ENCODE results near the gene VAMP3.

- no peak for TF ChIP-seq POLR2AphosphoS5 (IDR thresholded peaks at IDR 0.05)
- TF ChIP-seq CTCF (IDR thresholded peaks at IDR 0.05), result no peak
- no peak for TF ChIP-seq EP300 (IDR thresholded peaks at IDR 0.05; ENCODE audit: low read depth)
Measured at GRCh38 chr1:7747605-7748004, 23.5 kb upstream of the VAMP3 start.

All from transverse colon (tissue), 4 donors.